ENCODE data around the gene FAXDC2. TPM values are rescaled to one million over a fixed set of nuclear protein-coding genes. Genes with fewer than 3 reads are reported as not detected.

FAXDC2 gene
- total and polyA plus RNA-seq, 2 of the 13 experiments (the other 11 are each of a cell fraction or from before 2014, with no cell fraction given): 4.7 to 58.8 TPM

DNA sequence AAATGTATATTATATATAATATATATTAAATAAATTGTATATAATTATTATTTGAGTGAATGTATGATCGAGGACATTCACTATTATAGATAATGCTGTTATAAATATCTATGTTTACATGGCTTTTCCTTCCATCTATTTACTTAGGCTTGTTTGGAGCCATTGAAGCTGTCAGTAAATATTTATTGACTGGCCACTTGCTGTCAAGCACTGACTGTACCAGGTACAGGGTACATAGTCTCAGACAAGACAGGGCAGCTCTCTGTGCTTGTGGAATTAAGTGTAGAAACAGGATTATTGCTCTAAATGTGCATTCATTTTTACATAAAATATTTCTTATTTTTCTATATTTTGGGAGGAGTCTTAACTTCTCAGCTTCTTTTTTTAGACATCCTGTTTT is 16.4 kb downstream of the FAXDC2 start (continued):
- TF ChIP-seq ZSCAN21 (CRISPR knock-in tag; IDR thresholded peaks at IDR 0.05; ENCODE audit: borderline replicate concordance): no peak
- TF ChIP-seq, protein P1, sequence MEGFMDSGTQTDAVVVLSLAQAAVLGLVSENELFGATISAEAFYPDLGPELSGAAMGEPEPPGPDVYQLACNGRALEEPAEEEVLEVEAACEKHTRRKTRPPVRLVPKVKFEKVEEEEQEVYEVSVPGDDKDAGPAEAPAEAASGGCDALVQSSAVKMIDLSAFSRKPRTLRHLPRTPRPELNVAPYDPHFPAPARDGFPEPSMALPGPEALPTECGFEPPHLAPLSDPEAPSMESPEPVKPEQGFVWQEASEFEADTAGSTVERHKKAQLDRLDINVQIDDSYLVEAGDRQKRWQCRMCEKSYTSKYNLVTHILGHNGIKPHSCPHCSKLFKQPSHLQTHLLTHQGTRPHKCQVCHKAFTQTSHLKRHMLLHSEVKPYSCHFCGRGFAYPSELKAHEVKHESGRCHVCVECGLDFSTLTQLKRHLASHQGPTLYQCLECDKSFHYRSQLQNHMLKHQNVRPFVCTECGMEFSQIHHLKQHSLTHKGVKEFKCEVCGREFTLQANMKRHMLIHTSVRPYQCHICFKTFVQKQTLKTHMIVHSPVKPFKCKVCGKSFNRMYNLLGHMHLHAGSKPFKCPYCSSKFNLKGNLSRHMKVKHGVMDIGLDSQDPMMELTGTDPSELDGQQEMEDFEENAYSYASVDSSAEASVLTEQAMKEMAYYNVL (CRISPR knock-in tag; IDR thresholded peaks at IDR 0.05; ENCODE audit: borderline replicate concordance): no peak
- TF ChIP-seq ONECUT2 (CRISPR knock-in tag; IDR thresholded peaks at IDR 0.05): no peak
- no peak for TF ChIP-seq GTF2F1 (IDR thresholded peaks at IDR 0.05; ENCODE audit: low read length)
- TF ChIP-seq, protein P2, sequence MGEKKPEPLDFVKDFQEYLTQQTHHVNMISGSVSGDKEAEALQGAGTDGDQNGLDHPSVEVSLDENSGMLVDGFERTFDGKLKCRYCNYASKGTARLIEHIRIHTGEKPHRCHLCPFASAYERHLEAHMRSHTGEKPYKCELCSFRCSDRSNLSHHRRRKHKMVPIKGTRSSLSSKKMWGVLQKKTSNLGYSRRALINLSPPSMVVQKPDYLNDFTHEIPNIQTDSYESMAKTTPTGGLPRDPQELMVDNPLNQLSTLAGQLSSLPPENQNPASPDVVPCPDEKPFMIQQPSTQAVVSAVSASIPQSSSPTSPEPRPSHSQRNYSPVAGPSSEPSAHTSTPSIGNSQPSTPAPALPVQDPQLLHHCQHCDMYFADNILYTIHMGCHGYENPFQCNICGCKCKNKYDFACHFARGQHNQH (CRISPR knock-in tag; IDR thresholded peaks at IDR 0.05): peak; percentile 81
- no peak for TF ChIP-seq TBP (CRISPR knock-in tag; IDR thresholded peaks at IDR 0.05)
- TF ChIP-seq ZNF567 (CRISPR knock-in tag; IDR thresholded peaks at IDR 0.05; ENCODE audit: borderline replicate concordance): no peak
- no peak for TF ChIP-seq SP4 (CRISPR knock-in tag; IDR thresholded peaks at IDR 0.05)
- TF ChIP-seq SAP130 (CRISPR knock-in tag; IDR thresholded peaks at IDR 0.05; ENCODE audit: low read depth): peak; percentile 88
- TF ChIP-seq SUZ12 (IDR thresholded peaks at IDR 0.05; ENCODE audit: low read depth, low read length): no peak
- no peak for TF ChIP-seq ZNF543 (CRISPR knock-in tag; IDR thresholded peaks at IDR 0.05)
- TF ChIP-seq ZNF234 (CRISPR knock-in tag; conservative IDR thresholded peaks at IDR 0.05): no peak
- no peak for TF ChIP-seq ZNF772 (CRISPR knock-in tag; IDR thresholded peaks at IDR 0.05)
- TF ChIP-seq NR3C1 (CRISPR knock-in tag; IDR thresholded peaks at IDR 0.05): no peak
- TF ChIP-seq, protein P3, sequence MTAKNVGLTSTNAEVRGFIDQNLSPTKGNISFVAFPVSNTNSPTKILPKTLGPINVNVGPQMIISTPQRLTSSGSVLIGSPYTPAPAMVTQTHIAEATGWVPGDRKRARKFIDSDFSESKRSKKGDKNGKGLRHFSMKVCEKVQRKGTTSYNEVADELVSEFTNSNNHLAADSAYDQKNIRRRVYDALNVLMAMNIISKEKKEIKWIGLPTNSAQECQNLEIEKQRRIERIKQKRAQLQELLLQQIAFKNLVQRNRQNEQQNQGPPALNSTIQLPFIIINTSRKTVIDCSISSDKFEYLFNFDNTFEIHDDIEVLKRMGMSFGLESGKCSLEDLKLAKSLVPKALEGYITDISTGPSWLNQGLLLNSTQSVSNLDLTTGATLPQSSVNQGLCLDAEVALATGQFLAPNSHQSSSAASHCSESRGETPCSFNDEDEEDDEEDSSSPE (CRISPR knock-in tag; IDR thresholded peaks at IDR 0.05): no peak
- TF ChIP-seq ZNF121 (CRISPR knock-in tag; IDR thresholded peaks at IDR 0.05): no peak
- TF ChIP-seq, protein P4, sequence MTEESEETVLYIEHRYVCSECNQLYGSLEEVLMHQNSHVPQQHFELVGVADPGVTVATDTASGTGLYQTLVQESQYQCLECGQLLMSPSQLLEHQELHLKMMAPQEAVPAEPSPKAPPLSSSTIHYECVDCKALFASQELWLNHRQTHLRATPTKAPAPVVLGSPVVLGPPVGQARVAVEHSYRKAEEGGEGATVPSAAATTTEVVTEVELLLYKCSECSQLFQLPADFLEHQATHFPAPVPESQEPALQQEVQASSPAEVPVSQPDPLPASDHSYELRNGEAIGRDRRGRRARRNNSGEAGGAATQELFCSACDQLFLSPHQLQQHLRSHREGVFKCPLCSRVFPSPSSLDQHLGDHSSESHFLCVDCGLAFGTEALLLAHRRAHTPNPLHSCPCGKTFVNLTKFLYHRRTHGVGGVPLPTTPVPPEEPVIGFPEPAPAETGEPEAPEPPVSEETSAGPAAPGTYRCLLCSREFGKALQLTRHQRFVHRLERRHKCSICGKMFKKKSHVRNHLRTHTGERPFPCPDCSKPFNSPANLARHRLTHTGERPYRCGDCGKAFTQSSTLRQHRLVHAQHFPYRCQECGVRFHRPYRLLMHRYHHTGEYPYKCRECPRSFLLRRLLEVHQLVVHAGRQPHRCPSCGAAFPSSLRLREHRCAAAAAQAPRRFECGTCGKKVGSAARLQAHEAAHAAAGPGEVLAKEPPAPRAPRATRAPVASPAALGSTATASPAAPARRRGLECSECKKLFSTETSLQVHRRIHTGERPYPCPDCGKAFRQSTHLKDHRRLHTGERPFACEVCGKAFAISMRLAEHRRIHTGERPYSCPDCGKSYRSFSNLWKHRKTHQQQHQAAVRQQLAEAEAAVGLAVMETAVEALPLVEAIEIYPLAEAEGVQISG (CRISPR knock-in tag; IDR thresholded peaks at IDR 0.05): no peak
- TF ChIP-seq YEATS4 (CRISPR knock-in tag; IDR thresholded peaks at IDR 0.05; ENCODE audit: borderline replicate concordance): no peak
- TF ChIP-seq MEIS2 (CRISPR knock-in tag; IDR thresholded peaks at IDR 0.05): peak; percentile 79; the same call in 1 of the 2 replicates
- no peak for TF ChIP-seq ZNF749 (CRISPR knock-in tag; IDR thresholded peaks at IDR 0.05; ENCODE audit: borderline replicate concordance)
- TF ChIP-seq, protein P5, sequence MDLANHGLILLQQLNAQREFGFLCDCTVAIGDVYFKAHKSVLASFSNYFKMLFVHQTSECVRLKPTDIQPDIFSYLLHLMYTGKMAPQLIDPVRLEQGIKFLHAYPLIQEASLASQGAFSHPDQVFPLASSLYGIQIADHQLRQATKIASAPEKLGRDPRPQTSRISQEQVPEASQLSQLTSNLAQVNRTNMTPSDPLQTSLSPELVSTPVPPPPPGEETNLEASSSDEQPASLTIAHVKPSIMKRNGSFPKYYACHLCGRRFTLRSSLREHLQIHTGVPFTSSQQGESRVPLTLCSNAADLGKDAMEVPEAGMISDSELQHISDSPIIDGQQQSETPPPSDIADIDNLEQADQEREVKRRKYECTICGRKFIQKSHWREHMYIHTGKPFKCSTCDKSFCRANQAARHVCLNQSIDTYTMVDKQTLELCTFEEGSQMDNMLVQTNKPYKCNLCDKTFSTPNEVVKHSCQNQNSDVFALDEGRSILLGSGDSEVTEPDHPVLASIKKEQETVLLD (CRISPR knock-in tag; IDR thresholded peaks at IDR 0.05; ENCODE audit: low read depth): no peak

Measured in HepG2 (cell line).